ENCODE results near the gene HAUS1.

DNA sequence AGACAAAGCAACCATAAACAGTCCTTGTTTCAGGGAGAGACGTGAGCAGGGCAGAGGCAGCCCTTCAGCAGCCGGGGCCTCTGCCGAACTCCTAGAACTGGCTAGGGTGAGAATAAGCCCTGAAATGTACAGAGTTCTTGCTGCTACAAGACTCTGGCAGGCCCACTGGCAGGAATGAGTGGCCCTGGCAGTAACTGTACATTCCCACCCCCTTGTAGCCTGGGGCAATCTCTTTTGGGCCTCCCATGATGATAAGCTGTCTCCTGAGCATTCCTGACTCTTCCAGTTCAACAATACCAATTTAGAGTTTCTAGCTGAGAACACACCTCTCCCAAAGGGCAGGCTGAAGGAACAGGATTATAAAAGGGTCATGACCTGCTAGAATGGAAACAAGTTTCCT, 54.3 kb downstream of the HAUS1 start:
- TF ChIP-seq, protein P1, sequence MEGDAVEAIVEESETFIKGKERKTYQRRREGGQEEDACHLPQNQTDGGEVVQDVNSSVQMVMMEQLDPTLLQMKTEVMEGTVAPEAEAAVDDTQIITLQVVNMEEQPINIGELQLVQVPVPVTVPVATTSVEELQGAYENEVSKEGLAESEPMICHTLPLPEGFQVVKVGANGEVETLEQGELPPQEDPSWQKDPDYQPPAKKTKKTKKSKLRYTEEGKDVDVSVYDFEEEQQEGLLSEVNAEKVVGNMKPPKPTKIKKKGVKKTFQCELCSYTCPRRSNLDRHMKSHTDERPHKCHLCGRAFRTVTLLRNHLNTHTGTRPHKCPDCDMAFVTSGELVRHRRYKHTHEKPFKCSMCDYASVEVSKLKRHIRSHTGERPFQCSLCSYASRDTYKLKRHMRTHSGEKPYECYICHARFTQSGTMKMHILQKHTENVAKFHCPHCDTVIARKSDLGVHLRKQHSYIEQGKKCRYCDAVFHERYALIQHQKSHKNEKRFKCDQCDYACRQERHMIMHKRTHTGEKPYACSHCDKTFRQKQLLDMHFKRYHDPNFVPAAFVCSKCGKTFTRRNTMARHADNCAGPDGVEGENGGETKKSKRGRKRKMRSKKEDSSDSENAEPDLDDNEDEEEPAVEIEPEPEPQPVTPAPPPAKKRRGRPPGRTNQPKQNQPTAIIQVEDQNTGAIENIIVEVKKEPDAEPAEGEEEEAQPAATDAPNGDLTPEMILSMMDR (IDR thresholded peaks at IDR 0.05; ENCODE audit: insufficient read depth, low read depth, low read length): no peak
- TF ChIP-seq EZH2 (IDR thresholded peaks at IDR 0.05; ENCODE audit: insufficient read depth, low read length): no peak
